Mucosa of stomach (tissue), 1 donor: Measurements from ENCODE around the gene MICALL1.
A peak's percentile ranks its signal among the peaks of the same experiment; 100 is the strongest.

ENCODE experiments used
- H3K27me3 ChIP-seq: one replicate; pipeline ENCODE4 v1.7.0; 2013; ENCODE audit warnings: mild to moderate bottlenecking, low read length; ENCODE audit not compliant: control insufficient read depth, insufficient read depth
- H3K36me3 ChIP-seq: one replicate; pipeline ENCODE4 v1.7.0; 2013; ENCODE audit warnings: low read length; ENCODE audit not compliant: control insufficient read depth, insufficient read depth
- H3K4me1 ChIP-seq: one replicate; pipeline ENCODE4 v1.7.0; 2013; ENCODE audit warnings: mild to moderate bottlenecking, low read length; ENCODE audit not compliant: control insufficient read depth, insufficient read depth
- H3K4me3 ChIP-seq: one replicate; pipeline ENCODE4 v1.7.0; 2013; ENCODE audit warnings: low read length
- H3K9ac ChIP-seq: one replicate; pipeline ENCODE4 v1.7.0; 2013; ENCODE audit warnings: mild to moderate bottlenecking, low read length, moderate library complexity
- H3K9me3 ChIP-seq: one replicate; pipeline ENCODE4 v1.7.0; 2013; ENCODE audit warnings: mild to moderate bottlenecking, low read length, moderate library complexity; ENCODE audit not compliant: control insufficient read depth
- donor health status: Pancreatic carcinoma.

Gene MICALL1

DNA sequence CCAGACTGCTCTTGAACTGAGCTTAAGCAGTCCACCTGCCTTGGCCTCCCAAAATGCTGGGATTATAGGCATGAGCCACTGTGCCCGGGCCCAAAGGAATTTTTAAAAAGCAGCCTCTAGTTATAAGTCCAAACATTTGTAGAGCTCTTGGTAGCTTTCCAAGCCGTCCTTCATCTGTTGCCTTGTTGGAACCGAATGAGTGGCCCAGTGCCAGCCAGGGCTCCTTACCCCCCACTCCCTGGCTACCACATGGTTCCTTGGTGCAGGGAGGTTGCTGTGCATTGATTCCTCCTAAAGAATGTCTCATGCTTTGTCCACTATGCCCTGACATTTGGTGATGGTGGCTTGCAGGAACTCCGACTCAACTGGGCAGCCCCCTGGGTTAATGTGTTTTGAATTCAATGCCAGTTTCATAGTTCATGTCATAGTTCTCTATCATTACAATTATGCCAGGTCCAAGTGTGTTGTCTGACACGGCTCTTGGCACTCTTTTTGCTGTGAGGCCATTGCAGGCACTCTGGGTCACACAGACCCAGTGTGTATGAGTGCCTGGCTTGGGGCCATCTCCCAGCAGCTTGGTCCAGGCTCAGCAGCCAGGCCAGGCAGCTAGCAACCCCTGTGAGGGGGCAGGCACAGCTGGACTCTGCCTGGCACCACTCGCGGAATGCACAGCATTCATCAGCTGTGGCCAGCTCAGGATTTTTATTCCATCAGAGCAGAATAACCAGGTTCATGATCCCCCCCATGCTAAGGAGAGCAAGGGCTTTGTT is 13.3 kb upstream of the MICALL1 start:
- Histone ChIP-seq H3K27me3 (no peaks in the 10 kb centered on the region), H3K9ac (no peak overlapping the region), H3K9me3 (no peaks in the 10 kb centered on the region), H3K4me3 (no peak overlapping the region), H3K36me3 (peaks cover 5% of the 10 kb centered on the region), H3K4me1 (peaks cover 50% of the 10 kb centered on the region)

DNA sequence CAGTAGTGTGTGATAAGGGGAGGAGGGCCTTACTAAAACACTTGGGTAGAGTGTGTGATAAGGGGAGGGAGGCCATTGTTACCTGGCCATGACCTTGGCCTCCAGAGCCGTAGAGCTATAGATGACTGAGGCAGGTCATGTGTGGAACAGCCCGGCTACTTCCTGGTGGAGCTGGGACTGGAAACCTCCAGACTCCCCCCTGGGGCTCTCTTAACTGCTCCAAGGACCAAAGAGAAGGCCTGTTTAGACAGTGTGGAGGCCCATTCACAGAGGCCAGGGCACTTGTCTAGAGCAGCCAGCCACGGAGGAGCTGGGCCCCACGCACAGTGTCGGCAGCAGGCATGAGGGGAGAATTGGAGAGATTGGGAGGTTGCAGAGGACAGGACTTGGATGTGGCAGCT is 12.5 kb upstream of the MICALL1 start:
- H3K9ac ChIP-seq = no peak overlapping the region

DNA sequence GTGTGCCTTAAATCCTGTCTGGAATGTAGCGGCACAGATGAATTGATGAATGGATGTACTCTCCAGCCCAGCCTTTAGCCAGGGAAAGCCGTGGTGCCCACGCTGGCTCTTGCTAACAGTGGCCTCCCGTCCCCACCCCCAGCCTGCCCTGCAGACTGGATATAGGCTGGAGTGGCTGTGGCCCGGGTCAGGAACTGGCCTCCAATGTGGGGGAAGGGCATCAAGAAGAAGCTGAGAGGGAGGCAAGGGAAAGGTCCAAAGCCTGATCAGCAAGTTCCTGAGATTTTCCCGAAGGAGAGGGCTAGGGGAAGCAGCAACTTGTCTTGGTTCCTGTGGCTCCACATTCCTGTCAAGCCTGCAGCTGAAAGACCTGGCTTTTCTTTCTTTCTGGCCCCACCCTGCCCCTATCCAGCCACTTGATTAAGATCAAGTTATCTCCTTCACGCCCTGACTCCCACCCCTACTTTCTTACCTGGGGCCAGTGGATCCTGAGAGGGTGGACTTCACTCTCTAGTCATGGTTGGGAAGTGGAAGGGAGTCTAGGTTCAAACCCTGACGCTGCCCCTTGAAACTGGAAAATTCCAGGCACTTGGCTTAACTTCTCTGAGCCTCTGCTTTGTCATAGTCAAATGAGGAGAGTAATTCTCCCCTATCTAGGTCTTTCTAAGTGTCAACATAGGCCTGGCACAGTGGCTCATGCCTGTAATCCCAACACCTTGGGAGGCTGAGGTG is 11.0 kb upstream of the MICALL1 start:
- Histone ChIP-seq H3K27me3 (no peaks in the 10 kb centered on the region), H3K4me3 (no peak overlapping the region), H3K9me3 (no peaks in the 10 kb centered on the region), H3K36me3 (no peaks in the 10 kb centered on the region), H3K4me1 (peaks cover 62% of the 10 kb centered on the region), H3K9ac (peak overlapping the region; percentile 4)

More for the DNA sequence above, 12.5 kb upstream of the MICALL1 start:
- H3K9me3 ChIP-seq = no peaks in the 10 kb centered on the region
- peaks cover 57% of the 10 kb centered on the region for H3K4me1 ChIP-seq
- peaks cover 5% of the 10 kb centered on the region for H3K36me3 ChIP-seq
- no peak overlapping the region for H3K4me3 ChIP-seq
- no peaks in the 10 kb centered on the region for H3K27me3 ChIP-seq

DNA sequence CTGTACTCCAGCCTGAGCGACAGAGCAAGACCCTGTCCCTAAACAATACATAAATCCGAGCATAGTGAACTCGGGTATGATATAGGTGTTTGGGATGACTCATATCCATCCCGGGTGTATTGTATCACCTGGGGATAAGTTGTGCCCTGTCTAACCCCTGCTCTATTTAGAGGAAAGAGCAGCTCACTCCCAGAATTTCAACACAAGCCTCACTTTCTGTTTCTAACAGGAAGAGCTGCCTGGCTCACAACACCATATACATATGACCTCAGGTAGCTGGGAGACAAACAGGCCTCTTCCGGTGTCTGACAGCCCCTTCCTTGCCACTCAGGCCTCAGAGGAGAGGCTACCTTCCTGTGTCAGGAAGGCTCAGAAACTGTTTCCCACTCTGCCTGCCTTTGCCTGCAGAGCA is 9.9 kb upstream of the MICALL1 start:
- H3K4me1 ChIP-seq = peaks cover 66% of the 10 kb centered on the region

DNA sequence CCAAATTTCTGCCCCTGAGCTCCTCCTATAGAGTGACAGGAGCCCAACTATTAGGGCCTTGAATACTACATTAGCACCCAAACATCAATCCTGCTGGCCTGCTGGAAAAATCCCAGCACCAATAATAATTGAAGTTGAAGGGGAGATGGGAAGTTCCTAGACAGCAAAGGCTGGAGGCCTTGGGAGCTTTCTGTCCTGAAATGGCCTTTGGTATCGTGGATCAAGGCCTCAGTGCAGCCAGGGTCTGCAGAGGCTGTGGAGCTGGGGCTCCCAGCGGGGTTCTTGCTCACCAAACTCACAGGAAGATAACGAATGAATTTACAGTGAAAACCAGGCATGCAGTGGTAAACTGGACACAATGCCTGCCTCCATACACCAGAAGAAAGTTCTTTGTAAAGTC is 9.2 kb upstream of the MICALL1 start:
- Histone ChIP-seq H3K9ac (peak overlapping the region; percentile 82), H3K4me1 (peaks cover 73% of the 10 kb centered on the region), H3K27me3 (no peaks in the 10 kb centered on the region), H3K9me3 (no peaks in the 10 kb centered on the region), H3K36me3 (no peaks in the 10 kb centered on the region), H3K4me3 (no peak overlapping the region)

More for the DNA sequence above, 9.9 kb upstream of the MICALL1 start:
- no peaks in the 10 kb centered on the region for H3K9me3 ChIP-seq
- no peaks in the 10 kb centered on the region for H3K27me3 ChIP-seq
- no peak overlapping the region for H3K4me3 ChIP-seq
- peak overlapping the region; percentile 82 for H3K9ac ChIP-seq
- no peaks in the 10 kb centered on the region for H3K36me3 ChIP-seq

DNA sequence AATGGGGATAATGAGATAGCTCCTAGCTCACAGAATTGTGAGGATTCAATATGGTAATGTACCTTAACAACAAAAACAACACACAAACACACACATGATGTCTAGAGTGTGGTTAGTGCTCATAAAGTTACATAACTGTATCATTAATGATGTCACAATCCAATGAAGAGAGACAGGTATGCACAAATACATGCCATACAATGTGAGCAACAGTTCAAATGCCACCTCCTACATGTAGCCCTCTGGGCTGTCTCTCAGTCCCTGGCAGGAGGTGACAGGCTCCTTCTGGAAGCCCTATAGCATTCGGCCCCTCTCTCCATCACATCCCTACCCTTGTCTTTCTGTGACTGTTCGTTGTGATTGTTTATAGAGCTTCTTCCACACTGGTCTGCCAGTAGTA is 8.3 kb upstream of the MICALL1 start:
- no peak overlapping the region for H3K4me3 ChIP-seq
- H3K9ac ChIP-seq = no peak overlapping the region
- peaks cover 70% of the 10 kb centered on the region for H3K4me1 ChIP-seq
- no peaks in the 10 kb centered on the region for H3K36me3 ChIP-seq
- no peaks in the 10 kb centered on the region for H3K27me3 ChIP-seq
- no peaks in the 10 kb centered on the region for H3K9me3 ChIP-seq

DNA sequence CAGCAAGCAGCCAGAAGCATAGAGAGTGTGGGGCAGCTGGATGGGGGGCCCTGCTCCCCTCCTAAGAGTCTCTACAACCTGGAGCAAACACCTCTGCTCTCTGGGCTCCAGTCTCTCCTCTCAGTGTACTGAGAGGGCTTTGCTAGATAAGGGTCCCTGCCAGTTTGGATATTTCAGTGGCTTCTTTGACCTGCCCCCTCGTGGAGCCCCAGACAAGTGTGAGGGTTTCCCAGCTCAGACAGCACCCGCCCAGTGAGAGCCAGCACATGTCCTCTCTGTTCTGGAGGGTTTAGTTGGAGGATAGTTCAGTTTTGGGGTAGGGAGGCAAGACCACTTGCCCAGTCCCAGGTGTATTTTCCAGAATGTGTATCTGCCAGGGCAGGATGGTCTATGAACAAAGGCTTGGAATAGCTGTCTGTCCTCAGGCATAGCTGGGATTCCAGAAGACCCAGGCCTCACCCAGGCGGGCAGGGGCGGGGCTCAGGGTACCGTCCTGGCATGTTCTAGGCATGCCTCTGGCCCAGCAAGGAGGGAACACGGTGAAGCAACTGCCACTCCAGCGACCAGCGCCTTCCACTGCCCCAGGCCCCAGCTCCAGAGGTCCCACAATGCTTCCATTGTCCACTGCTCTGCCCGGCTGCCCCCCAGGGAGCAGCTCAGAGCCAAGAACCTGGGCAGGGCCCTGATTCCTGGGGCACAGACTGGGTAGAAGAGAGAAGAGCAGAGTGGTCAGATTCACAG is 7.5 kb upstream of the MICALL1 start:
- Histone ChIP-seq H3K27me3 (no peaks in the 10 kb centered on the region), H3K9ac (no peak overlapping the region), H3K4me3 (no peak overlapping the region), H3K9me3 (no peaks in the 10 kb centered on the region), H3K4me1 (peaks cover 62% of the 10 kb centered on the region), H3K36me3 (no peaks in the 10 kb centered on the region)

DNA sequence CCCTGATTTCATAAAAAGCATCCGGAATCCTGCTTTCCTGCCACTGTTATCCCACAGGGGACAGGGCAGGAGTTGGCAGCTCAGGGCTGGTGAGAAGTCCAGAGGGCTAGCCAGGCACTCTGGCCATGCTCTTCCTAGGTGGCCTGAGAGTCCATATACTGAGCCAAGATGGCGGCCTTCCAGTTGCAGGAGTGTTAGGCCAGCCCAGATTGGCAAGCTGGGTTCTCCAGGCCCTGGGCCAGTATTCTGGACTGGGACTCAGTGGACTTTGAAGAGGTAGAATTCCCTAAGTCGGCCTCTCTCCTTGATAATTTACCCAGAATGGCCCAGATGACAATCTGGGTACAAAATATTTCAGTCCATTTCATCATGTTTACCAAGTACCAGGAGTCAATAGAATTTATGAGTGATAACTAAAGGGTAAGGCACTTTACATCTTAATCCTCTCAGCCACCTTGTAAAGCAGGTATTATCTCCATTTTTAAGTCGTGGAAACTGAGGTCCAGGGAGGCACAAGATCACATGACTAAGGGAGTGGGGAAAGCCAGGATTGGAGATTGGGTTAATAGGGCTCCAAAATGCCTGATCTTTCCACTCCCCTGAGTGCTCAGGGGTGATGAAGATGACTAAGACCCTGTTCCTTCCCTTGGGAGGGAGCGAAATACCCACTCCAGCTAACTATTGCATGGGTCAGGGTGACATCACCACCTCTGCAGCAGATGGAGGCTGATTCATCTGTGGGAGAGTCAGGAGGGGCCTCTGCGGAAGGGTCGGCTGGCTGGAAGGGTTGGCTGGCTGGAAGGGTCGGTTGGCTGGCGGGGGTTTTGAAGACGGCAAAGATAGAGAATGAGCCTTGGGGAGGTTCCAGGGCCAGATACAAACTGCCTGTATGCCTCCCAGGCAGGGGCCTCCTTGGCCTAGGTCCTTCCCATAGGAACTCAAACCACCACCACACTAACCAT is 1.2 kb upstream of the MICALL1 start:
- Histone ChIP-seq H3K36me3 (no peaks in the 10 kb centered on the region), H3K9ac (peak overlapping the region; percentile 70), H3K27me3 (no peaks in the 10 kb centered on the region), H3K4me1 (peaks cover 43% of the 10 kb centered on the region), H3K4me3 (no peak overlapping the region), H3K9me3 (no peaks in the 10 kb centered on the region)

DNA sequence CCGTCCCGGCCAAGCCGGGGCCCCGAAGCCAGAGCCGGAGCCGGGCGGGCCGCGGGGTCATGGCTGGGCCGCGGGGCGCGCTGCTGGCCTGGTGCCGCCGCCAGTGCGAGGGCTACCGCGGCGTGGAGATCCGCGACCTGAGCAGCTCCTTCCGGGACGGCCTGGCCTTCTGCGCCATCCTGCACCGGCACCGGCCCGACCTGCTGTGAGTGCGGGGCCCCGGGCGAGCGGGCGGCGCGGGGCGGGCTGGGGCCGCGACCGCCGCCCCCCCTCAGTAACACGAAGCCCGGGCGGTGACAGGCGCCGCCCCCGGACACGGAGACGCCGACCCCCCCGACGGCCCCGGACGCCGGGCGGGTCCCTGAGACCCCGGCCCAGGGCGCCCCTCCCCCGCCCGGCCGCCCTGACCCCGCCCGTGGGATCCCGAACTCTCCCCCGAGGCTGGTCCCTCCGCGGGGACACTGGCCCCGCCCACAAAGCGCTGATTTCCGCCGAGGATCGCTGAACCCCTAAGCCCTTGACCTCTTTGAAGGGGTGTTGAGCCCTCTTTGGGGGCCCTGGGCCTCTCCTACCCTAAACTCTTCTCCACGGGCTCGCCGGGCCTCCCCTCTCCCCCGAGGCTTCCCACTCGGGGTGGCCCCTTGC is 389 bp downstream of the MICALL1 start:
- Histone ChIP-seq H3K9ac (peak overlapping the region; percentile 85), H3K4me3 (peak overlapping the region; percentile 80), H3K4me1 (peaks cover 45% of the 10 kb centered on the region), H3K27me3 (no peaks in the 10 kb centered on the region), H3K36me3 (no peaks in the 10 kb centered on the region), H3K9me3 (no peaks in the 10 kb centered on the region)

DNA sequence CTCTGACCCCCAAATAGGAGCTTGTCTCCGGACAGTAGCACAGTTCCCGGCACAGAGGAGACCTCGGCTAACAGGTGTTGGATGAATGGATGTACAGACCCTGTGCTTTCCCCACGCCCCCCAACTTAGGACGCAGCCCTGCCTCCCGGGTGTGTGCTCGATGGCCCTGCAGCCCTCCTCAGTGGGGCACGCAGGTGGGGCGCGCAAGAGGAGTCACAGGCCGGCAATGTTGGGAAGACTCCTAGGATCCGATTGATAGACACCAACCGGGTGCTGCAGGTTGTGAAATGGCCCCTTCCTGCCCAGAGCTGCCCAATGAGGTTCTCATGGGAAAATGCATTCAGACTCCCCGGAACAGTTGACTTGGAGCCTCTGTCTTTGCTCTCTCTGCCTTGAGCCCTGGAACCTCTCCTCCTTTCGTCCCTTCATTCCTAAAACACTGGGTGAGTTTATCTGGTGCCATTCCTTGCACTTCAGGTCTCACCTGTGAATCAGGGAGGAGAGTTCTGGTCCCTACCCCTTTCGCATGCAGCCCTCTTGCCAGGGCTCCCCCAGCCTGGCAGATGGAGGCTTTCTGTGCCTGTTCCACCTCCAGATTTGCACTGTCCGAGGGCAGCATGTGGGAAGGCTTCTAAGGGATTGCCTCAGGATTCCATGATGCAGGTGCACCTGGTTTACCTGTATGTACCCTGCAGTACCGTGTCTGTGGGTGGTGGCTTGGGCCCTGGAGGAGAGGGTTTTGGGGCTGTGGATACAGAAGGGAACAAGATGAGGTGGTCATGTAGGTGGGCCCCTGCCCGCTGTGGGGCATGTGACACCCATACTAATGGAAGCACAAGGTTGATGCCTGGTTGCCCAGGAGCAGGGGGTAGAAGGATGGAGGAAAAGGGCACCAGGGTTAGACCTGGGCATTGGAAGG is 1.2 kb downstream of the MICALL1 start:
- no peaks in the 10 kb centered on the region for H3K9me3 ChIP-seq
- no peaks in the 10 kb centered on the region for H3K36me3 ChIP-seq
- H3K27me3 ChIP-seq = no peaks in the 10 kb centered on the region
- H3K4me3 ChIP-seq = peak overlapping the region; percentile 80
- H3K4me1 ChIP-seq = peaks cover 40% of the 10 kb centered on the region
- H3K9ac ChIP-seq = peak overlapping the region; percentile 85
